HL-60 (cell line): Measurements from ENCODE around the gene TACC3.

ENCODE experiments used
- TF ChIP-seq, protein P1 (sequence below): IDR thresholded peaks from one replicate; pipeline ENCODE4 v1.5.1; 2011; ENCODE audit warnings: low read length, control low read depth, inconsistent platforms; ENCODE audit not compliant: insufficient read depth
- TF ChIP-seq, protein P2 (sequence below): IDR thresholded peaks from 2 replicates; pipeline ENCODE4 v1.6.1; 2012; ENCODE audit warnings: low read depth; ENCODE audit not compliant: insufficient replicate concordance

DNA sequence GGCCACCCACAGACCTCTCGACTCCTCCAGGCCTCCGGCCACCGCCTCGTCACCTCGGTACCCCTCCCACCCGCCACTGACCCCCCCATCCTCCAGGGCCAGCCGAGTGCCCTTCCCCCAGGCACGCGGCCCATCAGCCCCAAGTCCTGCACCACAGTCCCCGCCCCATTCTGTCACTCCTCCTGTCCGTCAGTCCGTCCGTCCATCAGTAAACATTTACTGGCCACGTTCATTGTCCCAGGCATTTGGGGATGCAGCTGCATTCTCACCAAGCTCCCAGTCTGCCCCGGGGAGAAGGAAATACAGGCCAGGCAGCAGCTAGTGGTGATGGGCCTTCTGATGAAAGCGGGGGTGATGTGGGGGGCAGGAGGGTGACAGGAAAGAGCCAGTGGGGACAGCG, 36.5 kb downstream of the TACC3 start:
- TF ChIP-seq, protein P1, sequence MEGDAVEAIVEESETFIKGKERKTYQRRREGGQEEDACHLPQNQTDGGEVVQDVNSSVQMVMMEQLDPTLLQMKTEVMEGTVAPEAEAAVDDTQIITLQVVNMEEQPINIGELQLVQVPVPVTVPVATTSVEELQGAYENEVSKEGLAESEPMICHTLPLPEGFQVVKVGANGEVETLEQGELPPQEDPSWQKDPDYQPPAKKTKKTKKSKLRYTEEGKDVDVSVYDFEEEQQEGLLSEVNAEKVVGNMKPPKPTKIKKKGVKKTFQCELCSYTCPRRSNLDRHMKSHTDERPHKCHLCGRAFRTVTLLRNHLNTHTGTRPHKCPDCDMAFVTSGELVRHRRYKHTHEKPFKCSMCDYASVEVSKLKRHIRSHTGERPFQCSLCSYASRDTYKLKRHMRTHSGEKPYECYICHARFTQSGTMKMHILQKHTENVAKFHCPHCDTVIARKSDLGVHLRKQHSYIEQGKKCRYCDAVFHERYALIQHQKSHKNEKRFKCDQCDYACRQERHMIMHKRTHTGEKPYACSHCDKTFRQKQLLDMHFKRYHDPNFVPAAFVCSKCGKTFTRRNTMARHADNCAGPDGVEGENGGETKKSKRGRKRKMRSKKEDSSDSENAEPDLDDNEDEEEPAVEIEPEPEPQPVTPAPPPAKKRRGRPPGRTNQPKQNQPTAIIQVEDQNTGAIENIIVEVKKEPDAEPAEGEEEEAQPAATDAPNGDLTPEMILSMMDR: no peak
- TF ChIP-seq, protein P2, sequence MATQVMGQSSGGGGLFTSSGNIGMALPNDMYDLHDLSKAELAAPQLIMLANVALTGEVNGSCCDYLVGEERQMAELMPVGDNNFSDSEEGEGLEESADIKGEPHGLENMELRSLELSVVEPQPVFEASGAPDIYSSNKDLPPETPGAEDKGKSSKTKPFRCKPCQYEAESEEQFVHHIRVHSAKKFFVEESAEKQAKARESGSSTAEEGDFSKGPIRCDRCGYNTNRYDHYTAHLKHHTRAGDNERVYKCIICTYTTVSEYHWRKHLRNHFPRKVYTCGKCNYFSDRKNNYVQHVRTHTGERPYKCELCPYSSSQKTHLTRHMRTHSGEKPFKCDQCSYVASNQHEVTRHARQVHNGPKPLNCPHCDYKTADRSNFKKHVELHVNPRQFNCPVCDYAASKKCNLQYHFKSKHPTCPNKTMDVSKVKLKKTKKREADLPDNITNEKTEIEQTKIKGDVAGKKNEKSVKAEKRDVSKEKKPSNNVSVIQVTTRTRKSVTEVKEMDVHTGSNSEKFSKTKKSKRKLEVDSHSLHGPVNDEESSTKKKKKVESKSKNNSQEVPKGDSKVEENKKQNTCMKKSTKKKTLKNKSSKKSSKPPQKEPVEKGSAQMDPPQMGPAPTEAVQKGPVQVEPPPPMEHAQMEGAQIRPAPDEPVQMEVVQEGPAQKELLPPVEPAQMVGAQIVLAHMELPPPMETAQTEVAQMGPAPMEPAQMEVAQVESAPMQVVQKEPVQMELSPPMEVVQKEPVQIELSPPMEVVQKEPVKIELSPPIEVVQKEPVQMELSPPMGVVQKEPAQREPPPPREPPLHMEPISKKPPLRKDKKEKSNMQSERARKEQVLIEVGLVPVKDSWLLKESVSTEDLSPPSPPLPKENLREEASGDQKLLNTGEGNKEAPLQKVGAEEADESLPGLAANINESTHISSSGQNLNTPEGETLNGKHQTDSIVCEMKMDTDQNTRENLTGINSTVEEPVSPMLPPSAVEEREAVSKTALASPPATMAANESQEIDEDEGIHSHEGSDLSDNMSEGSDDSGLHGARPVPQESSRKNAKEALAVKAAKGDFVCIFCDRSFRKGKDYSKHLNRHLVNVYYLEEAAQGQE: no peak
